Colonic mucosa (tissue), 4 donors: ENCODE data around the gene MORC4. TPM values are rescaled to one million over a fixed set of nuclear protein-coding genes. Genes with fewer than 3 reads are reported as not detected.

Source experiments
- DNase-seq: peaks from one replicate; pipeline ENCODE4 v3.0.0-alpha.2; 2020
- H3K27ac ChIP-seq: fragments of 200-600 bp; one replicate; pipeline ENCODE4 v1.8.0; 2021
- H3K27me3 ChIP-seq: fragments of 200-600 bp; one replicate; pipeline ENCODE4 v1.8.0; 2021
- H3K36me3 ChIP-seq: fragments of 200-600 bp; one replicate; pipeline ENCODE4 v1.8.0; 2021
- H3K4me1 ChIP-seq: fragments of 200-600 bp; one replicate; pipeline ENCODE4 v1.8.0; 2021; ENCODE audit warnings: mild to moderate bottlenecking
- H3K4me3 ChIP-seq: fragments of 200-600 bp; one replicate; pipeline ENCODE4 v1.8.0; 2021
- H3K9ac ChIP-seq, 2 donors: one replicate each; pipeline ENCODE4 v1.7.0; 2013; ENCODE audit warnings: control low read depth in 2 of 2, low read depth in 2 of 2, low read length in 2 of 2
- H3K9me3 ChIP-seq: fragments of 200-600 bp; one replicate; pipeline ENCODE4 v1.8.0; 2021
- CTCF ChIP-seq: fragments of 200-600 bp; IDR thresholded peaks from one replicate; pipeline ENCODE4 v1.8.0; 2022; ENCODE audit warnings: antibody characterized with exemption, mild to moderate bottlenecking
- intact Hi-C: fragments of 100-400 bp; cut with DNase I; formaldehyde crosslinking; loops from one replicate; pipeline ENCODE4 v1.14.1; 2022
- total RNA-seq, 2 donors: library from RNA; stranded (reverse); fragmentation: NEBNext Ultra II Directional in 1 of 2; extraction: Animal tissue kit (Norgen Biotek cat#: 25700) in 1 of 2; gene quantifications; one replicate each; pipeline ENCODE4 v1.2.1, GENCODE V29; 2021
- donor health status: healthy.
- donor health status: DM: no; HTN: no; CAD: no.
- donor health status: DM: no; HTN: no; CAD: no.

Gene MORC4
- total RNA-seq, 2 donors from 2014 or later = 11.2 to 11.3 TPM

GRCh38 chrX:106949366-106949765 lies 50.6 kb downstream of the MORC4 start:
- Histone ChIP-seq H3K4me3 (no peak overlapping the region), H3K4me1 (no peaks in the 10 kb centered on the region), H3K27ac (no peak overlapping the region), H3K9ac (no peak overlapping the region), H3K9me3 (no peaks in the 10 kb centered on the region), H3K36me3 (no peaks in the 10 kb centered on the region), H3K27me3 (no peaks in the 10 kb centered on the region)
- no peak for DNase-seq
- intact Hi-C loops = no loop called here
- no peak for TF ChIP-seq CTCF

- DNase-seq = no peak
- Histone ChIP-seq H3K9me3 (no peaks in the 10 kb centered on the region), H3K4me1 (no peaks in the 10 kb centered on the region), H3K27ac (no peak overlapping the region), H3K36me3 (no peaks in the 10 kb centered on the region), H3K27me3 (no peaks in the 10 kb centered on the region), H3K4me3 (no peak overlapping the region), H3K9ac (no peak overlapping the region)
- no peak for TF ChIP-seq CTCF
- intact Hi-C loops = no loop called here
These were observed 51.4 kb downstream of the MORC4 start for GRCh38 chrX:106948641-106949040.

- Histone ChIP-seq H3K9me3 (no peaks in the 10 kb centered on the region), H3K27ac (no peak overlapping the region)
- DNase-seq = no peak
These were observed 53.5 kb downstream of the MORC4 start for GRCh38 chrX:106946464-106946863.

GRCh38 chrX:106940068-106940467 lies 59.9 kb downstream of the MORC4 start:
- no peak for DNase-seq
- intact Hi-C loops = no loop called here
- no peak for TF ChIP-seq CTCF
- Histone ChIP-seq H3K9me3 (no peaks in the 10 kb centered on the region), H3K27me3 (no peaks in the 10 kb centered on the region), H3K4me1 (no peaks in the 10 kb centered on the region), H3K27ac (no peak overlapping the region), H3K36me3 (no peaks in the 10 kb centered on the region), H3K9ac (no peak overlapping the region), H3K4me3 (no peak overlapping the region)

More at GRCh38 chrX:106946464-106946863, 53.5 kb downstream of the MORC4 start:
- H3K4me1 ChIP-seq = no peaks in the 10 kb centered on the region
- intact Hi-C loops = no loop called here
- H3K9ac ChIP-seq = no peak overlapping the region
- H3K4me3 ChIP-seq = no peak overlapping the region
- no peaks in the 10 kb centered on the region for H3K36me3 ChIP-seq
- no peaks in the 10 kb centered on the region for H3K27me3 ChIP-seq
- no peak for TF ChIP-seq CTCF

- intact Hi-C loops = no loop called here
- Histone ChIP-seq H3K36me3 (no peaks in the 10 kb centered on the region), H3K9ac (no peak overlapping the region), H3K4me3 (no peak overlapping the region), H3K27ac (no peak overlapping the region), H3K27me3 (no peaks in the 10 kb centered on the region), H3K4me1 (no peaks in the 10 kb centered on the region), H3K9me3 (no peaks in the 10 kb centered on the region)
- no peak for TF ChIP-seq CTCF
- DNase-seq = no peak
These were observed 60.4 kb downstream of the MORC4 start for GRCh38 chrX:106939566-106939965.

- intact Hi-C loops = no loop called here
- no peak overlapping the region for H3K4me3 ChIP-seq
- no peak overlapping the region for H3K9ac ChIP-seq
- peaks cover 3% of the 10 kb centered on the region for H3K4me1 ChIP-seq
- no peak for DNase-seq
- no peaks in the 10 kb centered on the region for H3K36me3 ChIP-seq
- TF ChIP-seq CTCF = no peak
- no peaks in the 10 kb centered on the region for H3K27me3 ChIP-seq
- no peaks in the 10 kb centered on the region for H3K9me3 ChIP-seq
- H3K27ac ChIP-seq = no peak overlapping the region
These were observed 63.8 kb downstream of the MORC4 start for GRCh38 chrX:106936246-106936645.
